K562 (cell line): ENCODE measurements around the gene TPI1. TPM values are rescaled to one million over a fixed set of nuclear protein-coding genes. Genes with fewer than 3 reads are reported as not detected.

Experiments
- ATAC-seq: fragments of 200-7000 bp; cut with Tn5 transposase; 3 replicates; pipeline ENCODE4 v1.9.1; 2020; ENCODE audit warnings: moderate library complexity
- BruUV-seq: library from RNA; stranded (reverse); fragments of 400-500 nt; replicated peaks from 2 replicates; lab custom pipeline; 2021; lab: Mats Ljungman, UMichigan
- CTCF ChIA-PET: fragments of 300-600 bp; formaldehyde crosslinking; extraction: SDS; loops from one replicate; lab custom pipeline; 2021; ENCODE audit warnings: low intra/inter-chr PET ratio; lab: Yijun Ruan, JAX
- POLR2A ChIA-PET: fragments of 300-600, 350-650 bp; sonication (Branson Sonifier 250); formaldehyde crosslinking; extraction: SDS; loops from one replicate; lab custom pipeline; 2021; ENCODE audit warnings: antibody characterized with exemption, inconsistent platforms; lab: Yijun Ruan, JAX
- DNase-seq, 4 experiments: peaks; one replicate each; pipeline versions ENCODE4 v3.0.0 to v3.0.0-alpha.2; 2011 to 2018; ENCODE audit warnings: low spot score in 3 of 4, mixed read lengths in 3 of 4; ENCODE audit errors: extremely low read depth in 1 of 4
- FAIRE-seq: peaks from 2 replicates; lab custom pipeline; 2011; peaks lifted over from hg19 to GRCh38; lab: Jason Lieb, UNC
- H2AFZ ChIP-seq: 2 replicates; pipeline ENCODE4 v1.6.0; 2011; ENCODE audit warnings: low read depth, low read length, control low read depth, inconsistent platforms
- H3K27ac ChIP-seq: fragments of 200-600 bp; 3 replicates; pipeline ENCODE4 v1.8.0; 2011; ENCODE audit warnings: low read depth, mild to moderate bottlenecking, control low read depth, inconsistent platforms, low read length, moderate library complexity, mixed read lengths; ENCODE audit errors: extremely low read depth
- H3K27me3 ChIP-seq, 2 experiments: fragments of 300-600 bp in 1 of 2; 2 replicates in 1 of 2; 3 replicates in 1 of 2; pipeline versions ENCODE4 v1.6.0 to v1.8.0; 2011; ENCODE audit warnings: inconsistent platforms in 2 of 2, low read length in 2 of 2, mild to moderate bottlenecking in 1 of 2, mixed read lengths in 1 of 2, moderate library complexity in 1 of 2; ENCODE audit not compliant: control insufficient read depth in 2 of 2, insufficient read depth in 2 of 2
- H3K36me3 ChIP-seq: fragments of 300-600 bp; 3 replicates; pipeline ENCODE4 v1.8.0; 2011; ENCODE audit warnings: mild to moderate bottlenecking, low read length, inconsistent platforms; ENCODE audit not compliant: control insufficient read depth, insufficient read depth
- H3K4me1 ChIP-seq, 2 experiments: fragments of 200-600 bp in 1 of 2; replicated peaks in 1 of 2; 2 replicates in 1 of 2; 3 replicates in 1 of 2; pipeline versions ENCODE4 v1.5.1 to v1.8.0; 2011; ENCODE audit warnings: inconsistent platforms in 2 of 2, low read length in 2 of 2, mild to moderate bottlenecking in 1 of 2, mixed read lengths in 1 of 2, moderate library complexity in 1 of 2; ENCODE audit not compliant: control insufficient read depth in 2 of 2, insufficient read depth in 2 of 2
- H3K4me2 ChIP-seq: 2 replicates; pipeline ENCODE4 v1.6.1; 2011; ENCODE audit warnings: low read length, control low read depth, inconsistent platforms, mixed read lengths; ENCODE audit not compliant: insufficient read depth
- H3K4me3 ChIP-seq: fragments of 200-600 bp; sonication (generic), shearing (Covaris generic); 2 replicates; pipeline ENCODE4 v1.5.1; 2016; ENCODE audit warnings: control low read depth, inconsistent platforms
- H3K79me2 ChIP-seq: fragments of 200-600 bp; 3 replicates; pipeline ENCODE4 v1.8.0; 2011; ENCODE audit warnings: low read length, inconsistent platforms; ENCODE audit not compliant: control insufficient read depth, insufficient read depth
- H3K9ac ChIP-seq, 2 experiments: 2 replicates each; pipeline versions ENCODE4 v1.6.0 to v1.6.1; 2011; ENCODE audit warnings: low read depth in 2 of 2, low read length in 2 of 2, control low read depth in 1 of 2, inconsistent platforms in 1 of 2, mild to moderate bottlenecking in 1 of 2, mixed read lengths in 1 of 2; ENCODE audit not compliant: insufficient read depth in 1 of 2
- H3K9me1 ChIP-seq: one replicate; pipeline ENCODE4 v1.6.0; 2011; ENCODE audit warnings: inconsistent platforms, mild to moderate bottlenecking, low read length, moderate library complexity; ENCODE audit not compliant: control insufficient read depth, insufficient read depth
- H3K9me3 ChIP-seq: replicated peaks from 2 replicates; pipeline ENCODE4 v1.5.1; 2011; ENCODE audit warnings: low read depth, low read length, inconsistent platforms; ENCODE audit not compliant: control insufficient read depth, insufficient read depth
- H4K20me1 ChIP-seq: replicated peaks from 2 replicates; pipeline ENCODE4 v1.6.1; 2011; ENCODE audit warnings: low read length, inconsistent platforms, mixed read lengths; ENCODE audit not compliant: control insufficient read depth, insufficient read depth
- FOSL1 ChIP-seq: fragments of 200-800 bp; sonication (Bioruptor generic); conservative IDR thresholded peaks from 2 replicates; pipeline ENCODE4 v1.6.1; 2016; ENCODE audit warnings: missing genetic modification characterization, missing compliant biosample characterization
- GTF2E2 ChIP-seq: fragments of 200-800 bp; sonication (Bioruptor generic); IDR thresholded peaks from 2 replicates; pipeline ENCODE4 v1.6.1; 2016; ENCODE audit warnings: missing genetic modification characterization, missing compliant biosample characterization
- LCOR ChIP-seq: sonication (generic); formaldehyde crosslinking; IDR thresholded peaks from 2 replicates; pipeline ENCODE4 v1.8.0; 2022; ENCODE audit warnings: mild to moderate bottlenecking, missing genetic modification reagents
- RFX7 ChIP-seq: fragments of 250-450 bp; sonication (Bioruptor Pico); IDR thresholded peaks from 2 replicates; pipeline ENCODE4 v1.5.1; 2021; ENCODE audit warnings: mild to moderate bottlenecking
- TAF1 ChIP-seq: IDR thresholded peaks from 2 replicates; pipeline ENCODE4 v1.6.1; 2011; ENCODE audit warnings: mild to moderate bottlenecking, low read length, moderate library complexity; ENCODE audit not compliant: insufficient read depth, control insufficient read depth, severe bottlenecking; ENCODE audit errors: extremely low read depth
- TRIM24 ChIP-seq, 2 experiments: fragments of 450-650 bp; IDR thresholded peaks; 2 replicates each; pipeline ENCODE4 v1.6.1; 2016
- ZBTB7A ChIP-seq: IDR thresholded peaks from 2 replicates; pipeline ENCODE4 v1.6.1; 2011; ENCODE audit warnings: low read depth, mild to moderate bottlenecking, low read length, moderate library complexity, borderline replicate concordance; ENCODE audit not compliant: control insufficient read depth
- ZNF324 ChIP-seq: fragments of 250-450 bp; sonication (Bioruptor Pico); IDR thresholded peaks from 2 replicates; pipeline ENCODE4 v1.4.0; 2020; ENCODE audit warnings: mild to moderate bottlenecking
- WGBS: fragments of 100-300 bp; shearing (Covaris generic); methylation state at CpG from one replicate; pipeline ENCODE4 v1.1.6; 2016; ENCODE audit warnings: low coverage, mixed read lengths; ENCODE audit not compliant: insufficient coverage; ENCODE audit errors: missing lambda C conversion rate; 5-methylcytosine and 5-hydroxymethylcytosine counted together
- in situ Hi-C: fragments of 300-500 bp; cut with MboI; formaldehyde crosslinking; loops from 4 replicates; pipeline ENCODE4 v1.15.0; 2018; ENCODE audit warnings: inconsistent platforms, mixed read lengths
- intact Hi-C: fragments of 100-400 bp; cut with micrococcal nuclease; formaldehyde crosslinking; loops from 2 replicates; pipeline ENCODE4 v1.14.2; 2022
- polyA plus RNA-seq, 8 experiments: library from polyadenylated mRNA; depleted of rRNA in 4 of 8; stranded (reverse) in 5 of 8; unstranded in 3 of 8; fragments of >200 nt; fragmentation: Nextera tagmentation in 2 of 8; fragmentation: Illumina TruSeq in 1 of 8; extraction: Ambion mirVana in 2 of 8; extraction: Trizol in 1 of 8; gene quantifications; 2 replicates each; pipeline versions ENCODE4 v1.2.1 to v1.2.3, GENCODE V29; 2011 to 2014; ENCODE audit warnings: inconsistent platforms in 1 of 8, missing spikeins in 1 of 8
- total RNA-seq, 7 experiments: library from RNA; depleted of rRNA in 6 of 7; stranded (reverse); fragments of >200 nt in 6 of 7; fragmentation: Illumina TruSeq in 2 of 7; extraction: Trizol in 2 of 7; gene quantifications; 2 replicates each; pipeline versions ENCODE4 v1.2.1 to v1.2.3, GENCODE V29; 2011 to 2021; ENCODE audit warnings: low replicate concordance in 1 of 7

Gene TPI1
- total and polyA plus RNA-seq, 9 of the 15 experiments (the other 6 are each of a cell fraction or from before 2014, with no cell fraction given): 662 to 4,971 (median 892) TPM

GRCh38 chr12:6839482-6840201, 27.7 kb upstream of the TPI1 start:
- intact Hi-C loops: no loop called here
- Histone ChIP-seq H3K9me1 (no peaks in the 10 kb centered on the region), H3K27me3 (no peaks in the 10 kb centered on the region), H2AFZ (no peak overlapping the region), H3K27ac (no peak overlapping the region), H3K36me3 (peaks cover 54% of the 10 kb centered on the region; the same call in 2 of the 3 replicates), H4K20me1 (no peaks in the 10 kb centered on the region; the same call in 1 of the 2 replicates), H3K9me3 (no peaks in the 10 kb centered on the region)
- BruUV-seq: no TSS peak
- CTCF ChIA-PET: no interaction called here
- WGBS: 60% methylated on average over 3 of the region's 10 CpGs
- TF ChIP-seq ZNF324 (no peak), RFX7 (no peak), FOSL1 (tag) (no peak), GTF2E2 (tag) (no peak), ZBTB7A (0 out of 2 replicates have a peak, but pooled peaks have one; percentile 7), LCOR (no peak), TRIM24 (IDR thresholded peaks at IDR 0.05) (no peak), TAF1 (no peak)
- TF ChIP-seq, all 486 proteins: peak for 1
- POLR2A ChIA-PET: interaction anchor here (0.7 to 4.7 kb wide), 5 partner anchors 9 to 226 kb away, joined by 3 to 39 read pairs (median 8); partner anchors contain the start of genes CDCA3, TPI1 and USP5
- DNase-seq (no peak), ATAC-seq (no peak), FAIRE-seq (no peak)
- Histone ChIP-seq H3K4me3 (no peak overlapping the region), H3K4me2 (no peak overlapping the region), H3K9ac (peak overlapping the region in 1 of 2 experiments; percentile 64; a peak in 2 of 4 replicates), H3K79me2 (no peaks in the 10 kb centered on the region), H3K4me1 (peaks cover 10 to 45% of the 10 kb centered on the region in 2 experiments; a peak in 4 of 5 replicates)
- in situ Hi-C loops: no loop called here
